ENCODE data around the gene PANX2. TPM values are rescaled to one million over a fixed set of nuclear protein-coding genes. Genes with fewer than 3 reads are reported as not detected.

PANX2 gene
- total and polyA plus RNA-seq, 2 of the 13 experiments (the other 11 are each of a cell fraction or from before 2014, with no cell fraction given): 0.15 to 1.1 TPM

DNA sequence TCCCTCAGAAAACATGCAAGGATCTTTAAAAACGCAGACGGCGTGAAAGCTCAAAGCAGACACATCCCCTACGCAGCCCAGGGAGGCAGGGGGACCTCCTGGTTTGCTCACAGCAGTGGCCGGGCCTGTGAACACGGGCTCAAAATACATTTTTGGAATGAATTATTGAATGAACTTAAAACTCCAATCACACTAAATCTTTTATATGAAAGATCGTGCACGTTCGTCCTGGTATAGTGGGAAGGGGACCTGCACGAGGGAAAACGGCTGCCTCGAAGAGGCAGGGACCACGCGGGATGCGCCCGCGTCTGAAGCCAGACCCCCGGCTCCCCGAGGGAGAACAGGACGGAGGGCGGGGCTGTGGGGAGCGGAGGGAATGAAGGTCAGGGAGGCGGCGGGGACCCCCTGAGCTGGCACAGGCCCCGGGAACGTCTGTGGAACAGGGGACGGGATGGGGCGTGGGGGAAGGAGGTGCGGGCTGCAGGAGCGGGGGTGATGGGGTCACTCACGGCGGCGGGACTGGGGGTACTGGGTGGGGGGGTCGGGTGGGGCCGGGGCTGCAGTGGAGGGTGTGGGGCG is 1.3 kb upstream of the PANX2 start:
- Histone ChIP-seq H3K4me1 (ENCODE audit: insufficient read depth, low read length) (peaks cover 19% of the 10 kb centered on the region), H3K4me2 (ENCODE audit: low read depth, low read length) (peak overlapping the region; percentile 66), H2AFZ (ENCODE audit: low read length) (no peak overlapping the region), H3K36me3 (replicated peaks in 1 of 2; ENCODE audit: control insufficient read depth in 1 of 2, insufficient read depth in 2 of 2, low read length in 2 of 2) (no peaks in the 10 kb centered on the region), H3K27me3 (ENCODE audit: control insufficient read depth in 1 of 2, insufficient read depth in 2 of 2, low read length in 2 of 2) (peaks cover 0 to 11% of the 10 kb centered on the region in 2 experiments; a peak in 2 of 5 replicates), H3K27ac (ENCODE audit: extremely low read length, insufficient read depth, low read length) (no peak overlapping the region), H3K9ac (ENCODE audit: insufficient read depth, low read depth, low read length) (no peak overlapping the region), H3K4me3 (replicated peaks in 1 of 3; ENCODE audit: insufficient read depth in 1 of 3, low read depth in 2 of 3, low read length in 3 of 3) (peak overlapping the region in 2 of 3 experiments; percentile 49 to 64; a peak in 3 of 6 replicates), H3K79me2 (ENCODE audit: insufficient read depth, low read length) (no peaks in the 10 kb centered on the region), H3K9me3 (ENCODE audit: low read length) (no peaks in the 10 kb centered on the region), H4K20me1 (ENCODE audit: insufficient read depth, low read length) (no peaks in the 10 kb centered on the region)
- 19% methylated on average over 33 of the region's 36 CpGs for WGBS (ENCODE audit: low lambda C conversion rate)
- CTCF ChIA-PET (ENCODE audit: low intra/inter-chr PET ratio, low total read pairs): interaction anchor here (1.4 kb wide), 1 partner anchor 41 kb away, joined by 3 read pairs; no protein-coding TSS in a partner anchor
- in situ Hi-C loops (cut with HindIII; ENCODE audit: extremely low pct_ligation_motif_present, low pct_unique_long_range_greater_than_20kb) (no loop called here), intact Hi-C loops (cut with micrococcal nuclease; ENCODE audit: unreplicated experiment) (no loop called here)
- POLR2A ChIA-PET: no interaction called here
- ATAC-seq: no peak
- TF ChIP-seq MIXL1 (CRISPR knock-in tag; IDR thresholded peaks at IDR 0.05) (no peak), FOSL1 (CRISPR knock-in tag; IDR thresholded peaks at IDR 0.05; ENCODE audit: borderline replicate concordance) (no peak), CBX2 (IDR thresholded peaks at IDR 0.05; ENCODE audit: low read depth, low read length) (0 out of 2 replicates have a peak, but pooled peaks have one; percentile 49), CBX2 (CRISPR knock-in tag; IDR thresholded peaks at IDR 0.05; ENCODE audit: low read depth) (no peak), POGZ (CRISPR knock-in tag; IDR thresholded peaks at IDR 0.05) (no peak), AKAP8 (CRISPR knock-in tag; IDR thresholded peaks at IDR 0.05) (no peak), ZNF343 (CRISPR knock-in tag; IDR thresholded peaks at IDR 0.05) (no peak), EZH2 (conservative IDR thresholded peaks at IDR 0.05; ENCODE audit: low read depth, low read length) (0 out of 2 replicates have a peak, but pooled peaks have one; percentile 53)
- TF ChIP-seq, protein P1, sequence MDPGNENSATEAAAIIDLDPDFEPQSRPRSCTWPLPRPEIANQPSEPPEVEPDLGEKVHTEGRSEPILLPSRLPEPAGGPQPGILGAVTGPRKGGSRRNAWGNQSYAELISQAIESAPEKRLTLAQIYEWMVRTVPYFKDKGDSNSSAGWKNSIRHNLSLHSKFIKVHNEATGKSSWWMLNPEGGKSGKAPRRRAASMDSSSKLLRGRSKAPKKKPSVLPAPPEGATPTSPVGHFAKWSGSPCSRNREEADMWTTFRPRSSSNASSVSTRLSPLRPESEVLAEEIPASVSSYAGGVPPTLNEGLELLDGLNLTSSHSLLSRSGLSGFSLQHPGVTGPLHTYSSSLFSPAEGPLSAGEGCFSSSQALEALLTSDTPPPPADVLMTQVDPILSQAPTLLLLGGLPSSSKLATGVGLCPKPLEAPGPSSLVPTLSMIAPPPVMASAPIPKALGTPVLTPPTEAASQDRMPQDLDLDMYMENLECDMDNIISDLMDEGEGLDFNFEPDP (CRISPR knock-in tag; conservative IDR thresholded peaks at IDR 0.05): no peak
- TF ChIP-seq, protein P2, sequence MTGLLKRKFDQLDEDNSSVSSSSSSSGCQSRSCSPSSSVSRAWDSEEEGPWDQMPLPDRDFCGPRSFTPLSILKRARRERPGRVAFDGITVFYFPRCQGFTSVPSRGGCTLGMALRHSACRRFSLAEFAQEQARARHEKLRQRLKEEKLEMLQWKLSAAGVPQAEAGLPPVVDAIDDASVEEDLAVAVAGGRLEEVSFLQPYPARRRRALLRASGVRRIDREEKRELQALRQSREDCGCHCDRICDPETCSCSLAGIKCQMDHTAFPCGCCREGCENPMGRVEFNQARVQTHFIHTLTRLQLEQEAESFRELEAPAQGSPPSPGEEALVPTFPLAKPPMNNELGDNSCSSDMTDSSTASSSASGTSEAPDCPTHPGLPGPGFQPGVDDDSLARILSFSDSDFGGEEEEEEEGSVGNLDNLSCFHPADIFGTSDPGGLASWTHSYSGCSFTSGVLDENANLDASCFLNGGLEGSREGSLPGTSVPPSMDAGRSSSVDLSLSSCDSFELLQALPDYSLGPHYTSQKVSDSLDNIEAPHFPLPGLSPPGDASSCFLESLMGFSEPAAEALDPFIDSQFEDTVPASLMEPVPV (CRISPR knock-in tag; IDR thresholded peaks at IDR 0.05): no peak
- BruUV-seq (replicated peaks): no TSS peak
- no peak for FAIRE-seq
- no peak for DNase-seq (ENCODE audit: low spot score)

Data from HepG2 (cell line).